ENCODE measurements around the gene BCO1.

BCO1 gene

GRCh38 chr16:81321536-81321935, 83.0 kb downstream of the BCO1 start:
- no peak for DNase-seq

- DNase-seq, result no peak
Measured at GRCh38 chr16:81324808-81325207, 86.3 kb downstream of the BCO1 start.

- no peak for DNase-seq
Measured at GRCh38 chr16:81327011-81327410, 88.5 kb downstream of the BCO1 start.

- no peak for DNase-seq
Measured at GRCh38 chr16:81327447-81328196, 89.1 kb downstream of the BCO1 start.

- DNase-seq, result no peak
Measured at GRCh38 chr16:81329947-81330346, 91.5 kb downstream of the BCO1 start.

GRCh38 chr16:81333356-81333755, 94.9 kb downstream of the BCO1 start:
- no peak for DNase-seq

- no peak for DNase-seq
Measured at GRCh38 chr16:81335669-81336068, 97.2 kb downstream of the BCO1 start.

- DNase-seq, result no peak
Measured at GRCh38 chr16:81337097-81337496, 98.6 kb downstream of the BCO1 start.

Measured in suppressor macrophage treated with lipopolysaccharide for 4 hours (primary cell).